ENCODE data around the gene ATRNL1.

The ATRNL1 gene

DNA sequence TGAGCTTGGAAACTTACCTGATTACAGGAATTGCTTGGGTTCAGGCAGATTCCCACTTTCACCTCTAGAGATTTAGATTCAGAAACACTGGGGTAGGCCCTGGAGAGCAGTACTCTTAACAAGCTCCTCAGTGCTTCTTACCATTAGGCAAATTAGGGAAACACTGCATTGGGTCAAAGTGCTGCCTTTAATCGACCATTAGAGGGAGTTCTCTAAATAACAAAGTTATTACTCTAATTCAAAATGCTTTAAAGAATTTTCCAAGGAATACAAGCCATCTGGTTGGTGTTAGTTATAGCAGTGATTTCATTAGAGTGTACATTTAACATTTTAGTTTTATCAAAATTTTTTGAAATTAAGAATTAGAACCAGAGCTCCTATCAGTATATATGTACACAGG, 855.3 kb downstream of the ATRNL1 start:
- in situ Hi-C loops (cut with MboI; ENCODE audit: low sequenced_read_pairs, unreplicated experiment): no loop called here
- DNase-seq (ENCODE audit: low spot score): no peak
- TF ChIP-seq, protein P1, sequence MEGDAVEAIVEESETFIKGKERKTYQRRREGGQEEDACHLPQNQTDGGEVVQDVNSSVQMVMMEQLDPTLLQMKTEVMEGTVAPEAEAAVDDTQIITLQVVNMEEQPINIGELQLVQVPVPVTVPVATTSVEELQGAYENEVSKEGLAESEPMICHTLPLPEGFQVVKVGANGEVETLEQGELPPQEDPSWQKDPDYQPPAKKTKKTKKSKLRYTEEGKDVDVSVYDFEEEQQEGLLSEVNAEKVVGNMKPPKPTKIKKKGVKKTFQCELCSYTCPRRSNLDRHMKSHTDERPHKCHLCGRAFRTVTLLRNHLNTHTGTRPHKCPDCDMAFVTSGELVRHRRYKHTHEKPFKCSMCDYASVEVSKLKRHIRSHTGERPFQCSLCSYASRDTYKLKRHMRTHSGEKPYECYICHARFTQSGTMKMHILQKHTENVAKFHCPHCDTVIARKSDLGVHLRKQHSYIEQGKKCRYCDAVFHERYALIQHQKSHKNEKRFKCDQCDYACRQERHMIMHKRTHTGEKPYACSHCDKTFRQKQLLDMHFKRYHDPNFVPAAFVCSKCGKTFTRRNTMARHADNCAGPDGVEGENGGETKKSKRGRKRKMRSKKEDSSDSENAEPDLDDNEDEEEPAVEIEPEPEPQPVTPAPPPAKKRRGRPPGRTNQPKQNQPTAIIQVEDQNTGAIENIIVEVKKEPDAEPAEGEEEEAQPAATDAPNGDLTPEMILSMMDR (IDR thresholded peaks at IDR 0.05; ENCODE audit: borderline replicate concordance, control extremely low read depth, extremely low read depth, insufficient read depth, missing control alignments): no peak

DNA sequence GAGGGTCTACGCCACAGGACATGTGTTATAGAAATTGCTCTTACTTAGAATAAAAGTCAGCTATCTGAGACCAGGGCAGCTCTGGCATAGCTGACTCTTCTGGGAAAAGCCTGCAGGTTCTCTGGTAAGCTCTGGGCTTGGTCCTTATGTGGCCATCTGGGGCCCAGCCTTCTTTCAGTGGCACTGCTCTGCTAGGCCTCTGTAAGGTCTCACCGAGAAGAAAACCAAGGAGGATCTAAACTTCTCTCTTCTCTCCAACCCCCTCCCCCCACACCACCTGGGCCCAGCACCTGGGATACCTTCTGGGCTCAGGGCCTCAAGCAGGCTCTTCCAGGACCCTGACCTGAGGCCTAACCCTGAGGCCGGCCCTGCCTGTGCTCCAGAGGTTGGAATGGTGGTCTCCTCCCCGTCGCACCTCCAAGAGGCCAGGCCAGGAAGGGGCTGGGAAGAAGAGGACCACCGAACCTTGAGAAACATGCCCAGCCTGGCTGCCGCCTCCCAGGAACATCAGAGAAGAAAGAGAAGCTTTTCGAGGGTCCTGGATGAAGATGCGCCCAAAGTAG, 856.2 kb downstream of the ATRNL1 start:
- in situ Hi-C loops (cut with MboI; ENCODE audit: low sequenced_read_pairs, unreplicated experiment): no loop called here
- TF ChIP-seq, protein P1 (IDR thresholded peaks at IDR 0.05; ENCODE audit: borderline replicate concordance, control extremely low read depth, extremely low read depth, insufficient read depth, missing control alignments): no peak
- DNase-seq (ENCODE audit: low spot score): no peak

DNA sequence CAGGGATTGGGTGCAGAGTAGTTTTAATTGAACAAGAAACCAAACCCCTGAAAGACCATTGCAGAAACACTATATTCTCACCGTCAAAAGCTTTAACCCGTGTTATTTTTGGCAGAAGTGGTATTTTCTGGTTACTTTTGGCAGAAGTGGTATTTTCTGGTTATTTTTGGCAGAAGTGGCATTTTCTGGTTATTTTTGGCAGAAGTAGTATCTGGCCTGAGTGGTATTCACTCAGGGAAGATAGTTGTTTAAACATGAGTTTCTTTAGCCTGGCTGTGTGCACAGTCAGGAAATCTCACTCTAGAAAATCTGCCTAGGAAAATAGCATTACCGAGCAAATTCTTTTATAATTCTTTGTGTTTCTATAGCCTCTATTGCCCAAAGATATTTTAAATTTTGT, 857.2 kb downstream of the ATRNL1 start:
- no peak for DNase-seq (ENCODE audit: low spot score)
- in situ Hi-C loops (cut with MboI; ENCODE audit: low sequenced_read_pairs, unreplicated experiment): no loop called here
- TF ChIP-seq, protein P1 (IDR thresholded peaks at IDR 0.05; ENCODE audit: borderline replicate concordance, control extremely low read depth, extremely low read depth, insufficient read depth, missing control alignments): no peak

DNA sequence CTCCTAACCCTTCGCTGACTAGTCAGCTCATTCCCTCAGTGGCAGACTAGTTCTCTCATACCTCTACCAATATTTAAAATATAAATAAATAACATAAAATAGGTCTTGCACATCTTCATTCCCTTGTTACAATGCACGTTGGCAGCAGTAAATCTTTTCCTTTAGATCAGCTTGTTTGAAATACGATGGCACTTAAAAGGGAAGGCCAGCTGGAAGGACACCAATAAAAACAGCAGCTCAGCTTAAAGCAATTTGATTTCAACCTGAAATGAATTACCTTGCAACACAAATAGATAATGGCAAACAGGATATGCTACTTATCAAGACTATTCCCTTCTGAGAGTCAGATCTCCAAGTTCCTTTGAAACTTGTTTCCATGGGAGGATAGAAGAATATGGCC, 858.1 kb downstream of the ATRNL1 start:
- in situ Hi-C loops (cut with MboI; ENCODE audit: low sequenced_read_pairs, unreplicated experiment): no loop called here
- DNase-seq (ENCODE audit: low spot score): no peak
- TF ChIP-seq, protein P1 (IDR thresholded peaks at IDR 0.05; ENCODE audit: borderline replicate concordance, control extremely low read depth, extremely low read depth, insufficient read depth, missing control alignments): no peak

DNA sequence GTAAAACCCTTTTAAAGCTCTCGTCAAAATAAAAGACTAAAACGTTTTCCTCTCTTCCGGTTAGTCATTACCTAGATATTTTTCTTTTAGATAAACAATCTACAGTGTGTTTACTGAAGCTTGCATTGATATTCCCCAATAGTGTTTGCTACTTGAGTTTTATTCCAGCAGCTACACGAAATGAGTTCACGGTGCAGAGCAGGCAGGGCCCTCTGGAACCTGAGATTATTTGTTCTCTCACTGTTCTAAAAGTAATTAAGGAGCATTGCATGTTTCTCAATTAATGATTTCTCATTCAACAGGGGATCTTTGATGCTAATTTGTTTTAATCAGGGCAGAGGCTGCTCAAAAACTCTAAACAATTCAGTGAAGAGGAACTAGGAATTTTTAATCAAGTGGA, 860.1 kb downstream of the ATRNL1 start:
- in situ Hi-C loops (cut with MboI; ENCODE audit: low sequenced_read_pairs, unreplicated experiment): no loop called here
- DNase-seq (ENCODE audit: low spot score): no peak
- TF ChIP-seq, protein P1 (IDR thresholded peaks at IDR 0.05; ENCODE audit: borderline replicate concordance, control extremely low read depth, extremely low read depth, insufficient read depth, missing control alignments): no peak

DNA sequence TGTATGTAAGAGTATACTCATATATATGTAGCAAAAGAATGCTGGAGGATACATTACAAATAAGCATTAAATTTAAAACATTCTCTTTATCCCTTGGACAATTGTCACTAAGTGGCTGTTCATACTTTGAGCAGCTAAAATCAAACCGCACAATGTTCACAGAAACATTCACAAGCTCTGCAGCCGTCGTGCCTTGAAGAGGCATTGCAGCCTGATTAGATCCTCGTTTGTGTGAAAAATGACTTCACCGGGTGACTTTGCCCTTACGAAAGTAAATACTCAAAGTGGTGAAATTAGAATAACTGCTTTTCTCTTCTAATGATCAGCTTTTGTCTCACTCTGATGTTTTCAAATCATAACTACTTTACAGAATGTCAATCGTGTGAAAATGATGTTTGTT, 860.8 kb downstream of the ATRNL1 start:
- TF ChIP-seq, protein P1 (IDR thresholded peaks at IDR 0.05; ENCODE audit: borderline replicate concordance, control extremely low read depth, extremely low read depth, insufficient read depth, missing control alignments): no peak
- in situ Hi-C loops (cut with MboI; ENCODE audit: low sequenced_read_pairs, unreplicated experiment): no loop called here
- DNase-seq (ENCODE audit: low spot score): no peak
